D721Med (cell line): ENCODE results near the gene CIB4.

Experiments
- DNase-seq: peaks from one replicate; pipeline ENCODE4 v3.0.0; 2011; ENCODE audit warnings: low spot score; ENCODE audit not compliant: insufficient read length
- FAIRE-seq: peaks from 2 replicates; lab custom pipeline; 2011; peaks lifted over from hg19 to GRCh38; lab: Jason Lieb, UNC
- TF ChIP-seq, protein P1 (sequence below): IDR thresholded peaks from 2 replicates; pipeline ENCODE4 v1.5.1; 2012; ENCODE audit warnings: mild to moderate bottlenecking, control low read depth; ENCODE audit not compliant: insufficient read depth; ENCODE audit errors: missing control alignments

Gene CIB4

DNA sequence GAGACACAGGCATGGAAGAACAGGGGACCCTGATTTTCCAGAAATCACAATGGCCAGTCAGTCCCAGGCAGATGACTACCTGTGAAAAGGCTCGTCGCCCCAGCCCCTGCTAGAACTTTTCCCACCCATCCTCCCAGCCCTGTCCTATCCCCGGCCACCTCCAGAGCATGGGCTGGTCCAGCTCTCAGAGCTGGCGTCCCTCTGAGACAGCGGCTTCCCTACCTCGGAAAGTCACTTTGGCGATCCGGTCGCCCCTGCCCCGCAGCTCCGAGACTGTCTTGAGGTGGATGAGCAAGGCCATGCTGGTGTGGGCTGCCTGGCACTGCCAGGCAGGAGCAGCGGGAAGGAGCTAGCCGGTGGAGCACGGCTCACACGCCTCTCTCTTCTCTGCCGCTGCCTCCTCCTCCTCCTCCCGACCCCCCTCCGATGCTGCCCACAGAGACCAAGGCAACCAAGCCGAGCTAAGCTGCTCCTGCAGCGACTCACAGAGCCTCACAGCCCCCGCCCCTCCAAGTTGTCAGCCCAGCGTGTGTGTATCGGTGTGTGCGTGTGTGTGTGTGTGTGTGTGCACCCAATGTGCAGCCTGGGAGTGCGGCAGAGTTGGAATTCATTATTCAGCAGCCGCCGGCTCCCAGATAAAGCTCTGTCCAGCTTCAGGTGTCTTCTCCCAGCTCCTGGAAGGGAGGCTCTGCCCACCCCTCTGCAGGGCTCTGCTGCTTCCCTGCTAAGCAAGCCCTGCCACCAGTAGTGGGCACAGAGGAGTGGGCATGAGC, 82.7 kb downstream of the CIB4 start:
- no peak for FAIRE-seq
- TF ChIP-seq, protein P1, sequence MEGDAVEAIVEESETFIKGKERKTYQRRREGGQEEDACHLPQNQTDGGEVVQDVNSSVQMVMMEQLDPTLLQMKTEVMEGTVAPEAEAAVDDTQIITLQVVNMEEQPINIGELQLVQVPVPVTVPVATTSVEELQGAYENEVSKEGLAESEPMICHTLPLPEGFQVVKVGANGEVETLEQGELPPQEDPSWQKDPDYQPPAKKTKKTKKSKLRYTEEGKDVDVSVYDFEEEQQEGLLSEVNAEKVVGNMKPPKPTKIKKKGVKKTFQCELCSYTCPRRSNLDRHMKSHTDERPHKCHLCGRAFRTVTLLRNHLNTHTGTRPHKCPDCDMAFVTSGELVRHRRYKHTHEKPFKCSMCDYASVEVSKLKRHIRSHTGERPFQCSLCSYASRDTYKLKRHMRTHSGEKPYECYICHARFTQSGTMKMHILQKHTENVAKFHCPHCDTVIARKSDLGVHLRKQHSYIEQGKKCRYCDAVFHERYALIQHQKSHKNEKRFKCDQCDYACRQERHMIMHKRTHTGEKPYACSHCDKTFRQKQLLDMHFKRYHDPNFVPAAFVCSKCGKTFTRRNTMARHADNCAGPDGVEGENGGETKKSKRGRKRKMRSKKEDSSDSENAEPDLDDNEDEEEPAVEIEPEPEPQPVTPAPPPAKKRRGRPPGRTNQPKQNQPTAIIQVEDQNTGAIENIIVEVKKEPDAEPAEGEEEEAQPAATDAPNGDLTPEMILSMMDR = no peak
- DNase-seq = no peak

DNA sequence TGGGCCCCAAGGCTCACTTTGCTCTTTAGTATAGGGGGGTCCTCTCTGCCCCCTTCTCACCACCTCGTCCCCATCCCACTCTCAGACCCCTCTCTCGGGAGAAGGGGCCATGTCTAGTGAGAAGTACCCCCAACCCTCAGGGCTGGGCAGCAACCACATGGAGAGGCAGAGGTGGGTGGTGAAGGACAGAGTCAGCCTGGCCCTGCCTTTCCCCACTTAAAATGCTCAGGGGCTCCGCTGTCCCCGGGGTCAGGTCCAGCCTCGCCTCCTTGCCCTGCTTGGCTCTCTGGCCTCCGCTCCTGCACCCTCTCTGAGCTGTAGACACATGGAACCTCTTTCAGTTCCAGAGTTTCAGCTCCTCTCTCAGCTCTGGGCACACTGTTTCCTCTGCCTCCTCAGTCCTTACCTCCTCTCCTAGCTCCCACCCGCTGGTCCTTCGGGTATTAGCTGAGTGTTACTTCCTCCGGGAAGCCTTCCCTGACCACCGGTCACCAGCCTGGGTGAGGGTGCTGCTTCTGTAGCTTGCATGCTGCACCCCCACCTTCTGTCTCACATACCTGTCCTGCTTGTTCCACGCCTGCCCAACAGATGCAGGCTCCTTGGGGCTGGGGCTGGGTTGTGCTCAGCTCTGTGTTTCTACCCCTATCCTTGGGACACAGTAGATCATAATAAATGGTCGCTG, 83.8 kb downstream of the CIB4 start:
- TF ChIP-seq, protein P1 = no peak
- DNase-seq = no peak
- FAIRE-seq = no peak

DNA sequence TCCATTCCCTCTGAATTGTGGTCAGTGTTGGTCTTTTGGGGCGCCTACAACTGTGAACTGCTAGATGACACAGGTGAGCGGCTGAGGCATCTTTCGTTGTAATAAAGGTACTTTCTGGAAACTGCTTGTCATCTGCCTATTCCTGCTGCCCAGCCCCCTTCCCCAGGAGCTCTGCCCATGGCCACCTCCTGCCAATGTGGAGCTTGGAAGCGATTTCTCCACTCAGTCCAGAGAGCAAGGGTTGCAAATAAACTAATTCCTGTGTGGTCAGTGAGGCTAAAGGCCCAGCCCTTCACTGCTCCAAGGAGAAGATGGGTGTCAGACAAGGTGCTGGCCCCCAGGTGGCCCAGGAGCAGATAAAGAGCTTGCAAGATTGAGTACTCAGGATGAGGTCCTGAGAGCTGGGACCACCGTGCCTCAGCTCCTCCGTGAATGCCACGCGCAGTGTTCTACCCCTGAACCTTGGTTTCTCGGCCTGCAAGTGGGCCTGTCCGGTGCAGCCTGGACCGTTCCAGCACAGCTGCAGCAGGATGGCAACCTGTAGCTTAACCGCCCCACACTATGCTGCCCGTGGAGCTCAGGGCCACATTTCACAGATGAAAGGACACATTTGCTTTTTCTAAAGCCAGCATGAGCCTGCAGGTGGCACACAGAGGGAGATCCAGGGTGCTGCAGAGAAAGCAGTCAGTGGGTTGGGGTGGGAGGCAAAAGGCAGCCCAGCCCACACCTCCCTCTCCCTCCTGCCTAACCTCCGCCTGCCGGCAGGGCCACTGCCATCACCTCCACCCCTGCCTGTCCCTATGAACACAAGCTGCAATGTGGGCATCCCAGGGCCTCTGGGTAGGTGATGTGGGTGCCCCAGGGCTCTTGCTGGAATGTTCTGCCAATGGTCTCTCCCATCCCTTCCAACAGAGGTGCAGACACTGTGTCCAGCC, 84.6 kb downstream of the CIB4 start:
- DNase-seq (no peak), FAIRE-seq (no peak)
- TF ChIP-seq, protein P1 = no peak

DNA sequence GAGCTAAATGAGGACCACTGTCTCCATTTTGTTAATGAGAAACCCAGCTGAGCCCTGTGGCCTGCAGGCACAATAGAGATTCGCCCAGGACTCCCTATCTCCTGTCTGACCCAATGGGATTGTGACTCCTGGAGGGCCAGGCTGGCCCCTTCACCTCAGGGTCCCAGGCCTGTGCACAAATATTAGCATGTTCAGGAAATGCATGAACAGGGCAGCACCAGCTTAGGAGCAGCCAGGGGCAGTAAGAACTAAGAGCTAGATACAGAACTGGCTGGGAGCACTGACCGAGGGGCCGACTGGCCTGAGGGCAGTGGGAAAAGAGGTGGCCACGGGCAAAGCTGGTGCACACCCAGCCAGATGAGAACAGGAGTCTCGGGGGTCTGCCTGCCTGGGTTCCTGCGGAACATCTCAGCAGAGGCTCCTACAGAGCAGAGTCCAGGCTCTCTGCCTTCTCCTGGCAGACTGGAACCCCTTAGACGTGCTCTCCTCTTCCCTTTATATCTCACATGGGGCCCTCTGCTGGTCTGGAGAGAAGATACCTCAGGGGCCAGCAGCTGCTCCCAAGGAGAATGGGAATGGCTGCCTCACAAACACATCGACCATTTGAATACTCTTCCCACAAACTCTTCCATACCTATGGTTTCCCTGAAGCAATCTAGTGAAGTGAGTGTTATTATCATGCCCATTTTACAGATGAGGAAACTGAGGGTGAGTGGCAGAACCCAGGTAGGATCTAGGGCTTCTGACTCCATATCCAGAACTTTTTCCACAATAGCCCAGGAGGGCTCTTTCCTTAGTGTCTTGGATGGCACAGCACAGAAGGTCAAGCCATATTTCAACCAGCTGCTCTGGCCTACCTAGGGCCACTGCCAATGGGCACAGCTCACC, 85.7 kb downstream of the CIB4 start:
- TF ChIP-seq, protein P1 = no peak
- FAIRE-seq (no peak), DNase-seq (no peak)

DNA sequence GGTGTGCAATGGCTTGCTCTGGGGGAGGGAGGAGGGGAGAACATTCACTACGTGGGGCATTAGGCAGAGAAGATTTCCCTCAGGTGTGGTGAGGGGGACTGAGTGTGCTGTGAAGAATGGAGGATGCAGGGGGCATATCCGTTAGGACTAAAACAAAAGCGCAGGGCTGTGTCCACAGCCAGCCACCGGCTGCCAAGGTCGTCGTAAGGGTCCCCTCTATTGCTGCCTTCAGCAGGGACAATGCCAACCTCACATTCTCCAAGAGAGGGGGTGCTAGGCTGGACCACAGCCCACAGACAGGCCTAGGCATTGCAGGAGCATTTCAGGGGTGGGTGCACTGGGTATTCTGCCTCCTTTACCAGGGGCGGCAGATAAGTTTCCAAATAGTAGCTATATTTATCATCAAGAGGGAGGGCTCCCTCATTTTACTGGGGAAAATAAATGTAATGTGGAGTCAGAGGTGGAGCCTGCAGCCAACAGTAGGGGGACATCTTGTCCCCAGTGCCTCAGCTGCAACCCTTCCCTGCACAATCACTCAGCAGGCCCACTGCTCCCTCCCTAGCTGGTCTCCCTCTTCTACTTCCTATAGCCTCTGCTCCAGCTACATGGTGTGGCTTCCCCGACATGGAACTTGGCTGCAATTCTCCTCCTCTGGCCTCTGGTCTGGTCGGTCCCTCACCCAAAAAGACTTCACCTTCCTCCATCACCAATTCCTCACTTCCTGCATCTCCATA, 88.4 kb downstream of the CIB4 start:
- FAIRE-seq (no peak), DNase-seq (no peak)
- TF ChIP-seq, protein P1 = no peak
